GOT3 (cell line): ENCODE measurements around the gene LTBR.

ENCODE experiments used
- DNase-seq: peaks from one replicate; lab custom pipeline; 2025; ENCODE audit warnings: mixed read lengths; lab: John Stamatoyannopoulos, UW

LTBR gene

GRCh38 chr12:6384499-6385436 lies 806 bp downstream of the LTBR start:
- no peak for DNase-seq

GRCh38 chr12:6386038-6386437 lies 2.1 kb downstream of the LTBR start:
- no peak for DNase-seq

- DNase-seq: no peak
Measured at GRCh38 chr12:6386491-6386890, 2.5 kb downstream of the LTBR start.

- DNase-seq: no peak
Measured at GRCh38 chr12:6387541-6387940, 3.6 kb downstream of the LTBR start.

GRCh38 chr12:6390084-6390799 lies 6.3 kb downstream of the LTBR start:
- DNase-seq: no peak

GRCh38 chr12:6391013-6391412 lies 7.1 kb downstream of the LTBR start:
- no peak for DNase-seq

GRCh38 chr12:6392504-6392903 lies 8.5 kb downstream of the LTBR start:
- DNase-seq: no peak

- no peak for DNase-seq
Measured at GRCh38 chr12:6393109-6393508, 9.1 kb downstream of the LTBR start.

- DNase-seq: no peak
Measured at GRCh38 chr12:6394398-6394797, 10.4 kb downstream of the LTBR start.

- DNase-seq: no peak
Measured at GRCh38 chr12:6396031-6396430, 12.1 kb downstream of the LTBR start.

- no peak for DNase-seq
Measured at GRCh38 chr12:6399884-6400644, 16.1 kb downstream of the LTBR start.

GRCh38 chr12:6404390-6404789 lies 20.4 kb downstream of the LTBR start:
- no peak for DNase-seq

- DNase-seq: no peak
Measured at GRCh38 chr12:6405963-6406362, 22.0 kb downstream of the LTBR start.

GRCh38 chr12:6407236-6407954 lies 23.4 kb downstream of the LTBR start:
- no peak for DNase-seq

- no peak for DNase-seq
Measured at GRCh38 chr12:6416596-6416995, 32.6 kb downstream of the LTBR start.

GRCh38 chr12:6418796-6419195 lies 34.8 kb downstream of the LTBR start:
- DNase-seq: no peak

GRCh38 chr12:6420364-6420763 lies 36.4 kb downstream of the LTBR start:
- DNase-seq: no peak

GRCh38 chr12:6423267-6424007 lies 39.5 kb downstream of the LTBR start:
- DNase-seq: peak; percentile 25

GRCh38 chr12:6424008-6424347 lies 40.0 kb downstream of the LTBR start:
- DNase-seq: no peak

- DNase-seq: no peak
Measured at GRCh38 chr12:6424866-6425265, 40.9 kb downstream of the LTBR start.
